H1 (cell line): ENCODE measurements around the gene CRNN. TPM values are rescaled to one million over a fixed set of nuclear protein-coding genes. Genes with fewer than 3 reads are reported as not detected.

ENCODE experiments used
- CTCF ChIA-PET: fragments of 300-600 bp; sonication (Branson Sonifier 250); formaldehyde crosslinking; loops from one replicate; lab custom pipeline; 2021; ENCODE audit not compliant: partially characterized antibody; lab: Charles Lee
- POLR2A ChIA-PET: fragments of 300-600 bp; sonication (Branson Sonifier 250); formaldehyde crosslinking; loops from one replicate; lab custom pipeline; 2021; ENCODE audit warnings: inconsistent platforms; ENCODE audit not compliant: partially characterized antibody; lab: Charles Lee
- DNase-seq, 2 experiments: peaks; one replicate each; pipeline versions ENCODE4 v3.0.0 to v3.0.0-alpha.2; 2010 to 2022; ENCODE audit warnings: low spot score in 2 of 2, low read depth in 1 of 2, mixed read lengths in 1 of 2
- FAIRE-seq: peaks from 2 replicates; lab custom pipeline; 2011; peaks lifted over from hg19 to GRCh38; lab: Jason Lieb, UNC
- H2AFZ ChIP-seq: 2 replicates; pipeline ENCODE4 v1.8.1; 2012; ENCODE audit warnings: low read length, inconsistent platforms
- H2AK5ac ChIP-seq: 2 replicates; pipeline ENCODE4 v1.6.1; 2013; ENCODE audit warnings: low read depth, low read length
- H2BK120ac ChIP-seq: replicated peaks from 2 replicates; pipeline ENCODE3; 2013; ENCODE audit warnings: low read depth, low read length, inconsistent platforms
- H2BK12ac ChIP-seq: 2 replicates; pipeline ENCODE4 v1.6.1; 2013; ENCODE audit warnings: low read depth, low read length
- H2BK15ac ChIP-seq: 2 replicates; pipeline ENCODE4 v1.6.1; 2013; ENCODE audit warnings: low read length
- H2BK20ac ChIP-seq: 2 replicates; pipeline ENCODE4 v1.6.1; 2013; ENCODE audit warnings: low read length
- H2BK5ac ChIP-seq: 2 replicates; pipeline ENCODE4 v1.6.1; 2013; ENCODE audit warnings: low read depth, low read length
- H3K14ac ChIP-seq: 2 replicates; pipeline ENCODE4 v1.6.1; 2013; ENCODE audit warnings: inconsistent platforms; ENCODE audit not compliant: insufficient read length
- H3K18ac ChIP-seq: 2 replicates; pipeline ENCODE4 v1.6.1; 2013; ENCODE audit warnings: low read length; ENCODE audit errors: extremely low read depth
- H3K23ac ChIP-seq: 2 replicates; pipeline ENCODE4 v1.6.1; 2013; ENCODE audit warnings: inconsistent platforms; ENCODE audit not compliant: insufficient read length
- H3K23me2 ChIP-seq: 2 replicates; pipeline ENCODE4 v1.6.1; 2013; ENCODE audit warnings: low read depth, low read length
- H3K27ac ChIP-seq: 2 replicates; pipeline ENCODE4 v1.6.1; 2011; ENCODE audit warnings: low read depth, low read length, inconsistent platforms
- H3K27me3 ChIP-seq, 4 experiments: replicated peaks in 1 of 4; 1 replicate in 1 of 4; 2 replicates in 3 of 4; pipeline versions ENCODE4 v1.6.1 to v1.8.1; 2011 to 2013; ENCODE audit warnings: low read length in 3 of 4, mild to moderate bottlenecking in 3 of 4, inconsistent platforms in 2 of 4, mixed read lengths in 2 of 4, moderate library complexity in 1 of 4; ENCODE audit not compliant: control insufficient read depth in 3 of 4, insufficient read depth in 3 of 4; ENCODE audit errors: extremely low read depth in 1 of 4
- H3K36me3 ChIP-seq, 4 experiments: 2 replicates each; pipeline versions ENCODE4 v1.6.1 to v1.8.1; 2011 to 2013; ENCODE audit warnings: mild to moderate bottlenecking in 4 of 4, low read length in 3 of 4, moderate library complexity in 2 of 4, control low read depth in 1 of 4, inconsistent platforms in 1 of 4; ENCODE audit not compliant: insufficient read depth in 4 of 4, control insufficient read depth in 2 of 4
- H3K4ac ChIP-seq: replicated peaks from 2 replicates; pipeline ENCODE3; 2013; ENCODE audit warnings: low read length, low read depth, mixed read lengths, inconsistent platforms; ENCODE audit not compliant: insufficient read length
- H3K4me1 ChIP-seq, 4 experiments: replicated peaks in 1 of 4; 1 replicate in 1 of 4; 2 replicates in 3 of 4; pipeline versions ENCODE4 v1.6.1 to v1.8.1; 2011 to 2013; ENCODE audit warnings: low read length in 3 of 4, inconsistent platforms in 2 of 4, mixed read lengths in 1 of 4; ENCODE audit not compliant: insufficient read depth in 4 of 4, control insufficient read depth in 3 of 4
- H3K4me2 ChIP-seq, 2 experiments: 2 replicates each; pipeline versions ENCODE4 v1.6.1 to v1.8.1; 2011 to 2013; ENCODE audit warnings: low read depth in 2 of 2, low read length in 2 of 2, control low read depth in 1 of 2, inconsistent platforms in 1 of 2, mild to moderate bottlenecking in 1 of 2; ENCODE audit not compliant: insufficient read depth in 1 of 2
- H3K4me3 ChIP-seq, 4 experiments: fragments of 200-600, 300-600 bp in 1 of 4; sonication (generic), shearing (Covaris generic), sonication (Bioruptor Twin) in 1 of 4; 2 replicates each; pipeline versions ENCODE4 v1.5.1 to v1.8.1; 2011 to 2016; ENCODE audit warnings: low read length in 4 of 4, low read depth in 3 of 4, control low read depth in 2 of 4, inconsistent platforms in 2 of 4, mild to moderate bottlenecking in 2 of 4, mixed read lengths in 1 of 4, moderate library complexity in 1 of 4; ENCODE audit not compliant: insufficient read depth in 2 of 4; ENCODE audit errors: extremely low read depth in 1 of 4
- H3K56ac ChIP-seq: replicated peaks from 2 replicates; pipeline ENCODE3; 2013; ENCODE audit warnings: low read depth, mild to moderate bottlenecking, mixed read lengths, low read length, inconsistent platforms; ENCODE audit not compliant: insufficient read length
- H3K79me1 ChIP-seq: 2 replicates; pipeline ENCODE4 v1.6.1; 2013; ENCODE audit warnings: low read depth, low read length, control low read depth
- H3K79me2 ChIP-seq, 2 experiments: 2 replicates each; pipeline versions ENCODE4 v1.6.1 to v1.8.1; 2012 to 2013; ENCODE audit warnings: low read length in 2 of 2, mild to moderate bottlenecking in 2 of 2, inconsistent platforms in 1 of 2; ENCODE audit not compliant: insufficient read depth in 2 of 2, control insufficient read depth in 1 of 2
- H3K9ac ChIP-seq, 4 experiments: replicated peaks in 1 of 4; 1 replicate in 1 of 4; 2 replicates in 3 of 4; pipeline versions ENCODE4 v1.6.1 to v1.8.1; 2011 to 2013; ENCODE audit warnings: low read depth in 3 of 4, low read length in 3 of 4, control low read depth in 2 of 4, mild to moderate bottlenecking in 2 of 4, moderate library complexity in 2 of 4, inconsistent platforms in 1 of 4; ENCODE audit errors: extremely low read depth in 1 of 4
- H3K9me3 ChIP-seq, 2 experiments: 2 replicates each; pipeline versions ENCODE4 v1.6.1 to v1.8.1; 2012 to 2013; ENCODE audit warnings: mild to moderate bottlenecking in 2 of 2, moderate library complexity in 2 of 2, control low read depth in 1 of 2, inconsistent platforms in 1 of 2, low read depth in 1 of 2, low read length in 1 of 2, mixed read lengths in 1 of 2; ENCODE audit not compliant: insufficient read depth in 2 of 2
- H4K20me1 ChIP-seq, 2 experiments: replicated peaks in 1 of 2; 2 replicates each; pipeline versions ENCODE3 to v1.8.1; 2011 to 2013; ENCODE audit warnings: inconsistent platforms in 2 of 2, low read length in 2 of 2, mild to moderate bottlenecking in 1 of 2; ENCODE audit not compliant: insufficient read depth in 2 of 2, control insufficient read depth in 1 of 2
- H4K5ac ChIP-seq: 2 replicates; pipeline ENCODE4 v1.6.1; 2013; ENCODE audit warnings: low read length, low read depth, mixed read lengths, inconsistent platforms; ENCODE audit not compliant: insufficient read length
- H4K8ac ChIP-seq: 2 replicates; pipeline ENCODE4 v1.8.0; 2013; ENCODE audit warnings: mild to moderate bottlenecking, moderate library complexity, low read length, inconsistent platforms; ENCODE audit not compliant: insufficient read depth; ENCODE audit errors: extremely low read depth
- H4K91ac ChIP-seq: replicated peaks from 2 replicates; pipeline ENCODE3; 2013; ENCODE audit warnings: low read length, mixed read lengths, inconsistent platforms; ENCODE audit not compliant: insufficient read length
- HDAC2 ChIP-seq, 2 experiments: fragments of 300-600 bp in 1 of 2; sonication (generic) in 1 of 2; IDR thresholded peaks; 2 replicates each; pipeline ENCODE4 v1.6.1; 2011 to 2012; ENCODE audit warnings: low read depth in 2 of 2, low read length in 2 of 2, mild to moderate bottlenecking in 2 of 2, moderate library complexity in 2 of 2, borderline replicate concordance in 1 of 2, inconsistent platforms in 1 of 2
- MAFK ChIP-seq: IDR thresholded peaks from 2 replicates; pipeline ENCODE4 v1.6.1; 2012; ENCODE audit warnings: low read depth, mild to moderate bottlenecking, improper control_type of control experiment, low read length
- MAX ChIP-seq: IDR thresholded peaks from 2 replicates; pipeline ENCODE4 v1.6.1; 2012; ENCODE audit warnings: inconsistent platforms
- SIRT6 ChIP-seq: IDR thresholded peaks from one replicate; pipeline ENCODE4 v1.7.1; 2012; ENCODE audit warnings: low read length, inconsistent platforms
- TAF7 ChIP-seq: optimal IDR thresholded peaks from 2 replicates; pipeline ENCODE3; 2011; ENCODE audit warnings: low read depth, mild to moderate bottlenecking, inconsistent platforms, low read length, moderate library complexity, borderline replicate concordance
- WGBS, 2 experiments: shearing (Covaris generic) in 1 of 2; methylation state at CpG; one replicate each; pipeline versions ENCODE4 v1.1.6 to v1.1.7; 2013 to 2015; ENCODE audit warnings: low lambda C conversion rate in 2 of 2, mixed read lengths in 2 of 2, inconsistent platforms in 1 of 2, low coverage in 1 of 2, missing lambda C conversion rate in 1 of 2; ENCODE audit not compliant: insufficient replicate concordance in 2 of 2, insufficient coverage in 1 of 2, insufficient read length in 1 of 2; ENCODE audit errors: extremely low coverage in 1 of 2, missing lambda C conversion rate in 1 of 2; 5-methylcytosine and 5-hydroxymethylcytosine counted together
- polyA plus RNA-seq, 7 experiments: library from polyadenylated mRNA; depleted of rRNA in 3 of 7; stranded (reverse) in 5 of 7; unstranded in 2 of 7; fragments of >200 nt in 5 of 7; fragments of 200-250 nt in 2 of 7; gene quantifications; 1 replicate in 5 of 7; 2 replicates in 1 of 7; 4 replicates in 1 of 7; pipeline versions ENCODE4 v1.2.1 to v1.2.3, GENCODE V29; 2011 to 2013; ENCODE audit warnings: missing spikeins in 2 of 7, mixed read lengths in 2 of 7
- total RNA-seq: library from RNA; stranded (reverse); fragmentation: NEBNext Ultra II Directional; extraction: Animal tissue kit (Norgen Biotek cat#: 25700); gene quantifications from 2 replicates; pipeline ENCODE4 v1.2.1, GENCODE V29; 2021

CRNN gene
- total and polyA plus RNA-seq, 2 of the 8 experiments (the other 6 are each of a cell fraction or from before 2014, with no cell fraction given), result not detected

- CTCF ChIA-PET, result no interaction called here
- no peak overlapping the region for H3K18ac ChIP-seq
- no peaks in the 10 kb centered on the region for H3K27me3 ChIP-seq
- no peak overlapping the region for H2BK5ac ChIP-seq
- no peak overlapping the region for H3K14ac ChIP-seq
- no peak overlapping the region for H4K91ac ChIP-seq
- H3K9me3 ChIP-seq, result peaks cover 54 to 56% of the 10 kb centered on the region in 2 experiments
- DNase-seq (no peak), FAIRE-seq (no peak)
- no peak overlapping the region for H3K56ac ChIP-seq
- H4K5ac ChIP-seq, result no peak overlapping the region
- H3K4ac ChIP-seq, result no peak overlapping the region
- H3K23ac ChIP-seq, result no peak overlapping the region
- POLR2A ChIA-PET, result no interaction called here
- no peaks in the 10 kb centered on the region for H3K36me3 ChIP-seq
- H4K8ac ChIP-seq, result no peak overlapping the region
- H2BK12ac ChIP-seq, result no peak overlapping the region
- no peak overlapping the region for H3K4me2 ChIP-seq
- no peak overlapping the region for H3K27ac ChIP-seq
- H3K79me2 ChIP-seq, result no peaks in the 10 kb centered on the region
- H3K4me3 ChIP-seq, result no peak overlapping the region
- WGBS, 2 experiments, result 81% methylated on average over 16 of the region's 16 CpGs; no CpG with 5 or more reads in 1 of the 2 experiments
- H2BK120ac ChIP-seq, result no peak overlapping the region
- no peak overlapping the region for H3K9ac ChIP-seq
- H4K20me1 ChIP-seq, result no peaks in the 10 kb centered on the region
- H3K23me2 ChIP-seq, result no peaks in the 10 kb centered on the region
- no peak overlapping the region for H2BK20ac ChIP-seq
- no peak overlapping the region for H2AFZ ChIP-seq
- TF ChIP-seq TAF7 (no peak), MAX (no peak), HDAC2 (IDR thresholded peaks at IDR 0.05; ENCODE audit: borderline replicate concordance in 1 of 2, low read depth in 2 of 2, low read length in 2 of 2) (no peak), SIRT6 (no peak), MAFK (no peak)
- H3K4me1 ChIP-seq, result no peaks in the 10 kb centered on the region
- H3K79me1 ChIP-seq, result no peaks in the 10 kb centered on the region
- H2BK15ac ChIP-seq, result no peak overlapping the region
- H2AK5ac ChIP-seq, result no peak overlapping the region
Measured at GRCh38 chr1:152380932-152381331, 33.1 kb downstream of the CRNN start.
